Cortex of kidney (tissue), 1 donor: ENCODE data around the gene MAT1A.
"Not testable (repeated sequence)": the region's sequence is repeated elsewhere in the genome, so short reads cannot be mapped to it uniquely, and the experiment has no call there.

Experiments used
- DNase-seq: peaks from one replicate; lab custom pipeline; 2025; lab: John Stamatoyannopoulos, UW

The MAT1A gene

DNA sequence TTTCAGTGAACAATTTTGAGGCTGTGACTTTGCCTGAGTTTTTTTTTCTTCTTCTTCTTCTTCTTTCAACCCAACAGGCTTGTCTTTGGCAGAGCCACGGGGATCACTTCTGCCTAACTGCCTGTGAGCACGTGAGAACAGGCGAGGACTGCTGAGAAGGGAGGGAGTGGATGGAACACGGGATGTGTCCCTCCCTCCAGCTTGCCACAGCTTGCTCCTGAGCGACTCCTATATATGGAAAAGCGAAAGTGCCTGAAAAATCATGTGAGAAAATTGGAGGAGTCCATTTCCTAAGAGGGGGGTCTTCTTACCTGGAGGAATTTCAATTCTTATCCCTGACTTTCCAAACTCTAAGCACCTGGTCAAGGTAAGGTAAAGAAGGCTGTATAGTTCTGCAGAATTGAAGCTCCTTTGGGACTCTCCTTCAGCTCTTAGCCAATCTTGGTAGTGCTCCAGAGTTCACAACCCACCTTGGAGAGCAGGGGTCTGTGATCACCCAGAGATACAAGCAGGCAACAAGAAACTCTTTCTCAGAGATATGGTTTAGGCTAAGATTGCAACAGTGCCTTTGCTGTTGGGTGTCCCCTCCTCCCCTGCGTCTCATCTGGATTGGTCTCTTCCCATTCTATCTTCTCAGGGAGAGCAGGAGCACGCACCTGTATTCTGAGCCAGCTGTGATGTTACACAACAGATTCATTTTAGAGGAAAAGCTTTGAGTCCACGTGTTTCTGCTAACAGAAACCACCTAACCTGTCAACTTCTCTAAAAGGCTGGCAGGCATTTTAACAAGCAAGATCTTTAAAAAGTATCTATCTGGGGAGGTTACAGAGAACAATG, at the start of gene MAT1A:
TSS of gene MAT1A (minus strand) at position 208 of the 837 bp plus-strand sequence. CDS start 235 bp downstream, outside the sequence.
- DNase-seq = no peak

DNA sequence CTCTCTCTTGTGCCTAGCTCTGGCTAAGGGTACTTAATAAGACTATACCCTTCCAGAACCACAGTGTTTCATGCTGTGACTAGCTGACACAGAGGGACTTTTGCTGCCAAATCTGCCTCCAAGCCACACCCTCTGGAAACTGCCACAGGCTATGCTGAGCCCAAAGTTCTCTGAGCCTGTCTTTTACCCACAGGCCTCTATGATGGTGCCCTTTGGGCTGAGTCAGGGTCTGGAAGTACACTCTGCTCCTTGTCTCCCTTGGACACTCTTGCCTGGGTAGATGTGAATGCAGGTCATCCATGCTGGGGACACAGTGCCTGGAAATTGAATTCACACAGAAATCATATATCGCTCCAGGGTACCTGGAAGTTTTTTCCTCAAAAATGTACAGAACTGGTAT, 44.5 kb upstream of the MAT1A start:
- DNase-seq = no peak

DNA sequence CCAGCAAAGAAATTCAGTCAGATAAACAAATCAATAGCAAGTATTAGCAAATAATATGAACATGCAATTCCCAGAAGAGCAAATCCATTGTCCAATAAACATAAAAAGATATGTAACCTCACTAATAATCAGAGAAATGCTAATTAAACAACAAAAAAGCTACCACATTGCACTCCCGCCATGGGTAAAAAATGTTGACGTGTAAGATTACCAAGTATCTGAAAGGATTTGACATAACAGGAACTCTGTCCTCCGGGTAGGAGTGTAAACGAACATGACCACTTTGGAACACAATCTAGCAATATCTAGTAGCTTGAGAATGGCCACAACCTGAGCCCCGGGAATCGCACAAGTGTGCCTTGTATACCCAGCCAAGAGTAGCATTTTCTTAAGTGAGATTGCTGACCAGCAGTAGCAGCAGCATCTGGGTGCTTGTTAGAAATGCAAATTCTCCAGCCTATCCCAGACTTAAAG, 35.5 kb upstream of the MAT1A start:
- no peak for DNase-seq

- DNase-seq = no peak
Measured at GRCh38 chr10:80324086-80324485, 34.6 kb upstream of the MAT1A start.

DNA sequence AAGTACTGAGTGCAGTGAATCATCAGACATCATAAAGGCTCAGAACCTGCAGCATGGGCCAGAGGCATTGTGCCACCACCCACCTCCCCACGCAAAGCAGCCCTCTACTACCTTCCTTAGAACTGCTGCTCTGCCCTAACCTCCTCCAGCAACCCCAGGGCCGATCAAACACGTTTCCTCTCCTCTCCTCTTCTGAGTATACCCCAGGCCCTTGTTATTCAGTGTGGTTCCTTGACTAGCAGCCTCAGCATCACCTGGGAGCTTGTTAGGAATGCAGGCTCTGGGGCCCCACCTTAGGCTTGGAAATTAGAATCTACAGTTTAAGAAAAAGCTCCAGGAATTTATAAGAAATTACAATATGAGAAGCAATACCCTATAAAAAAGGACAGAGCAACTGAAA, 33.9 kb upstream of the MAT1A start:
- no peak for DNase-seq

GRCh38 chr10:80322711-80323110, 33.3 kb upstream of the MAT1A start:
- DNase-seq = no peak

GRCh38 chr10:80322158-80322557, 32.7 kb upstream of the MAT1A start:
- no peak for DNase-seq

DNA sequence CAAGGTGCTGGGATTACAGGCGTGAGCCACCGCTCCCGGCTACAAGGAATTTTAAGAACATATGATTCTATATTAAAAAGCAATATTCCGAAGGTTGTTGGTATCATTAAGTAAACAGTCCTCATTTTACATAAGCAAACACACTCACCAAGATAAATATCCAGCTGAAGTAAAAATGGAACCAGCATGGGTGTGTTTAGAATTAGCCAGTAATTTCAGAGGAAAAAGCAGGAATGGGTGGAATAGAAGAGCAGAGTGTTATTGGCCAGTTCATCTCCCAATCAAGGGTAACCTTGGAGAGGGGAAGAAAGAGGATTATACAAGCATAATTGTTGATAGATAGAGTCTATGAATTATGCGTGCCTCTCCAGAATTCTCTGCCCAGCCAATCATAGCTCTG, 31.7 kb upstream of the MAT1A start:
- no peak for DNase-seq

DNA sequence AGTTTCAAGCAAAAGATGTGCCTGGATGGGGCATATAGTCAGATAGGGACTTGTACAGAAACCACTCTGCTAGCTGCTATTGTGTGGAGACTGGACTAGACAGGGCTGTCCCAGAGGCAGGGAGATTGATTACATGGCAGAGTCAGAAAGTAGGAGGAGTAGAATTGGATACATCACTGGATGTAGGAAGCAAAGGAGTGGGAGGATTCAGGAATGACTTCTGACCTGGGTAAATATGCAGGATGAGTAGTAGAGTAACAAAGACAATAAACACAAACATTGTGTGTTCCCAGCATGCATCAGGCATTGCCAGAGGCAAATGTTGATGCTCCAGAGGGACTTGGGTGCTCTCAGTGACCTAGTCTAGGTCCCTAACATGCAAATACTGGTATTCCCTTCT, 30.9 kb upstream of the MAT1A start:
- DNase-seq = no peak

DNA sequence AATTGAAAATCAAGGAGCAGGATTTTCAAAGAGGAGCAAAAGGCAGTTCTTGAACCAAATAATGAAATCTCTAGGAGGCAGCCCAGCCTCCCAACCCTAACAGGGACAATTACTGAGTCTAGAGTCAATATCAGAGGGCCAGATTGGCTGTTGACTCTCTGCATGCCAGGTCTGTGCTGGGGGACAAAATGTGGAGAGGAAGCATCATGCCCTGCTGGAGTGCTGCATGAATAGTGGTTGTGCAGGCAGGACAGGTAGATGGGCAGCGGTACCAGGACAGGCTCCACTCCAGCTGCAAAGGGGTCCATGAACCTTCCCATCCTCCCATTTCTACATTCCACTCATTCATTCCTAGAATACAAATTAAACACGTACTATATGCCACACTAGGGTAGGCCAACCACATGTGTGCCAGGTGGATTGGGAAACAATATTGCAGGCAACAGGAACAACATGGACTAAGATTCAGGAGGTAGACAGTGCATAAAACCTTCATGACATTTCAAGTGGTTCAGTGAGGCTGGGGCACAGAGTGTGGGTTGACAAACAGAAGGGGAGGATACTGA, 30.4 kb upstream of the MAT1A start:
- DNase-seq = no peak

DNA sequence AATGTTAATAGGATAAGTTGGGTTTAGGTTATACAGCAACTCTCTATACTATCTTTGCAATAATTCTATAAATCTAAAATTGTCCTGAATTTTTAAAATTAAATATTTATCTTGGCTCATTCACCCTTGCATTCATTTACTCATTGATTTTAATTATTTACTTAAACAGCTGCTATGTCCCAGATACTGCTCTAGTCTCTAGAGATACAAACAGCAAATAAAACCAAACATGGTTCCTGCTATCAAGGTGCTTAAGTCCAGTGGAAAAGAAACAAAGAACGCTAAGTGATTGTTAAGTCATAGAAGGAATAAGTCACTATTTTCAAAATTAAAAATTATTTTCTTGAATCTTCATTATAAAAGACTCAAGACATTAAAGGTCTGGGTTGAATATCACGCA, 29.9 kb upstream of the MAT1A start:
- DNase-seq = no peak

DNA sequence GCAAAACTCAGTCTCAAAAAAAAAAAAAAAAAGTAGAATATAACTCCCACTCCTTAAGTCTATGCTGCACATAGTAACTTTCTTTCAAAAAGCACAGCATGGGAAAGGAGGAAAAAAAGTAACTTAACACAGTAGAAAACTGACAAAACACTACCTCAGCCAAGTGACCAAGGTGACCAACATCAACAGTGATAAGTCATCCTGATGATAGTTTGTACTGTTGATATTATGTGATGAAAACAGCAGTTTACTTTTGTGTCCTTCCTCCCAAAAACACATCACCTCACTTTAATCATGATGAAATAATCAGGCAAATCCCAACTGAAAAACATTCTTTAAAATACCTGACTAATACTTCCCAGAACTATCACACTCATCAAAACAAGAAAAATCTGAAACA, 29.3 kb upstream of the MAT1A start:
- no peak for DNase-seq

DNA sequence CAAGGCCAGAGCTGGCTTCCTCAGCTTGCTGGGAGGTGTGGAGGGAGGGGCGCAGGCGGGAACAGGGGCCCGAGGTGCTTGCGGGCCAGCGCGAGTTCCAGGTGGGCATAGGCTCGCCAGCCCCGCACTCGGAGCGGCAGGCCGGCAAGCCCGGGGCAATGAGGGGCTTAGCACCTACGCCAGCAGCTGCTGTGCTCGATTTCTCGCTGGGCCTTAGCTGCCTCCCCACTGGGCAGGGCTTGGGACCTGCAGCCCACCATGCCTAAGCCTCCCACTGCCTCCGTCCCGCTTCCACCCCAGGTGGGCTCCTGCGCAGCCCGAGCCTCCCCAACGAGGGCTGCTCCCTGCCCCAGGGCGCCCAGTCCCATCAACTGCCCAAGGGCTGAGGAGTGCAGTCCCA, 25.9 kb upstream of the MAT1A start:
- no peak for DNase-seq

- DNase-seq = no peak
Measured at GRCh38 chr10:80313523-80313922, 24.1 kb upstream of the MAT1A start.

GRCh38 chr10:80305989-80306388, 16.5 kb upstream of the MAT1A start:
- DNase-seq = not testable (repeated sequence)

DNA sequence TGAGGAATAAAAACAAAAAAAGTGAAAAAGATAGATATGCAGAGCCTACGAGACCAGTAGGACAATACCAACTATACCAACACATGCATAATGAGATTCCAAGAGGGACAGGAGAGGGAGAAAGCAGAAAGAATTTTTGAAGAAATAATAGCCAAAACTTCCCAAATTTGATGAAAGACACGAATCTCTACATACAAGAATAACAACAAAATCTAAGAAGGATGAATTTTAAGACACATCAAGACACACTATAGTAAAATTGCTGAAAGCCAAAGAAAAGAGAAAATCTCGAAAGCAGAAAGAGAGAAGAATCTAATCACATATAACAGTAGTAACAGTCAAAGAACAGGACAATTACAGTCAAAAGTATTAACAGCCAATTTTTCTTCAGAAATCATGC, 7.5 kb upstream of the MAT1A start:
- no peak for DNase-seq

GRCh38 chr10:80292607-80293239, 3.3 kb upstream of the MAT1A start:
- no peak for DNase-seq

GRCh38 chr10:80290474-80291220, 1.2 kb upstream of the MAT1A start:
- no peak for DNase-seq

DNA sequence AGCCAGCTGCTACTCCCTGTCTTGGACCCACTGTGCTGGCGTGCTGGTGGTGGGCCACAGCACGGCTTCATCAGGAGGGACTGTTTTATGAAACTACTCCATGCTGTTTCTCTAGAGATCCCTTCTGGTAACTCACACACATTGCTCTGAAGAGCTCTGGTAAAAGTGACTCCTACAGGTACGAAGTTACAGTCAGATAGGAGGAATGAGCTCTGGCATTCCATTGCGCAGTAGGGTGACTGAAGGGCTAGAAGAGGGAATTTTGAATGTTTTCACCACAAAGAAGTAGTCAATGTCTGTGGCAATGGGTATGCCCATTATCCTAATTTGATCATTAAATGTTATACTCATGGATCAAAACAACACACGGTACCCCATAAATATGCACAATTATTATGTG, 609 bp downstream of the MAT1A start:
- no peak for DNase-seq

DNA sequence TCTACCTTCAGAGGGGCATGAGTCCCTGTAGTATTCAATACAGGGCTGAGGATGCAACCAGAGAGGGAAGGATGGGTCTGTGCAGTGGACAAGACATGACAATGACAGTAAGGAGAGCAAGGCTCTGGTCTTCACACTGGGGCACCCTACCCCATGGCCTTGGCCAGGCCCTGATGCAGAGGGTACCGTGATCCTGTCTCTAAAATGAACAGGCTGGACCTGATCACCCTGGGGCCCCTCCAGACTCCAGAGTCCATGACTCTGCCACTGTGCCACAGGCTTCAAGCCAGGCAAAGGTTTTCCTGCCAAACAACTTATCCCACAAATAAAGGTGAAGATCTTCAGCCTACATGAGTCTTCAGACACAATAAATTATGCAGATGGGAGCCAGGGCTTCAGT, 4.9 kb downstream of the MAT1A start:
- DNase-seq = no peak

- no peak for DNase-seq
Measured at GRCh38 chr10:80283536-80284199, 5.8 kb downstream of the MAT1A start.

DNA sequence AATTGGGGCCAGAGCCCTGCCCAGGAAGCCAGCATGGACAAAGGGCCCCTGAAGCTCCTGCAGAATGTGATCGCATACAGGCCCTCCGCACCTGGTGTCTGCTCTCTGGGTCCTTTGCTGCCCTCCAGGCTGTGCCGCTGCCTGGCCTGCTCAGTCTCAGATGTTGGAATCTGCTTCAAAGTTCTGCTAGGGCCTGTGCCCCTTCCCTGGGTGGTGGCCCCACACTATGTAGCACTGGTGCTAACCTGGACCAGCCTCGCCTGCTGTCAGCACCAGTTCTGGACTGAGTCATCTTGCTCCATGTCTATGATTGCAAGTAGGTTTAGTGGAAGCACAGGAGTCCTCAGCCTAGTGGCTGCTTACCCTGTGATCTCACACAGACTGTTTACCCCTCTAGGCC, 6.3 kb downstream of the MAT1A start:
- DNase-seq = no peak
